NOMO-1 treated with dmso at 0.1 percent for 144 hours (cell line): ENCODE measurements around the gene PABPN1.
"Not testable (repeated sequence)": the region's sequence is repeated elsewhere in the genome, so short reads cannot be mapped to it uniquely, and the experiment has no call there.

Experiments used
- DNase-seq: peaks from one replicate; lab custom pipeline; 2025; ENCODE audit not compliant: unreplicated experiment; lab: John Stamatoyannopoulos, UW

PABPN1 gene

GRCh38 chr14:23301288-23301968, 19.8 kb upstream of the PABPN1 start:
- DNase-seq = peak; percentile 99

DNA sequence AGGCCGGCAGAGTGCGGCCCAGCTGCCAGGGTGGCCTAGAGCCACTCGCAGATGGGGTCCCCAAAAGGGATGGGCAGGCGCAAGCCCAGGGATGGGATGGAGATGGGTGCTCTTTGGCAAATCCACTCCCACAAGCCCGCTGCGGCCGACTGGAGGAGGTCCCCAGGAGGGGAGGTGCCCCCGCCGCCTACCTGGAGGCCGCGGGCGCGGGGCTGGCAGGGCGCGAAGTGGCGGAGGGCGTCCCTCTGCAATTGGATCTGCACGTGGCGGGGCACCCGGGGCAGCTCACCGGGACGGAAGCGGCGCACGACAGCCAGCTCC, 19.3 kb upstream of the PABPN1 start:
- no peak for DNase-seq

GRCh38 chr14:23302290-23303225, 18.7 kb upstream of the PABPN1 start, which contains the start of gene PPP1R3E:
Gene PPP1R3E, minus strand, starts transcription at chr14:23302859. Its CDS starts 283 bp downstream, at chr14:23302576.
- DNase-seq = no peak

DNA sequence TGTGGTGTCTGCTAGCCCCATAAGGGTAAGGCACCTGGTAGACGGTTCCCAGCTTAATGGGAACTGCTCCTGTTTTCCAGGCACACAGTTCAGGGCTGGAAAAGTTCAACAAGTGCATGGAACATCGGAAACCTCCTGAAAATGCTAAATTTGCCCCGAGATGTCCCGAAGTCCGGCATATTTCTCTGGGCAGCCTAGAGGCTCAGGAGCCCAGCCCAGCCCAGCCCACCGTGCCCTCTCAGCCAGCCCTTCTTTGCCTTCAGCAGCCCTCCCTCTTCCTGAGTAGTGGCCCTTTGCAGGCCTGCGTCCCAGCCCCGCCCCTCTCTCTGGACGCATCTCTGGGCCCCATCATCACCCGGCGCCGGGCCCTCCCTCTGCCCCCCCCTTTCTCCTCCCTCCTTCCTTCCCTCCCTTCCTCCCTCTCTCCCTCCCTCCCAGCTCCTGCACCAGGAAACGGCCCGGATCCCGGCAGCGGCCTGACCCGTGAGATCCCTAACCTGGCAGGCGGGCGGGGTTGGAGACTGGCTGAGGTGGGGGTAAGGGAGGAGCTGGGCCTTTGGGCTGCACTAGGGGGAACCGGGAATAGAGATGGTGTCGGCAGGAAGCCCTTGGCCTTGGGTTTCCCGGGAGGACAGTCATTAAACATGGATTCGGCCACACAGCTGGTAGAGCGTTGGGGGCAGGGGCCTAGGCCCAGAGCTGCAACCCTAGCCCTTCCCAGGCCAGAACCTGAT, 14.7 kb upstream of the PABPN1 start, which contains the start of gene BCL2L2:
Gene BCL2L2 (plus strand): TSS at position 422 of the 734 bp plus-strand sequence. CDS start 935 bp downstream, outside the sequence.
- DNase-seq = peak; percentile 68

DNA sequence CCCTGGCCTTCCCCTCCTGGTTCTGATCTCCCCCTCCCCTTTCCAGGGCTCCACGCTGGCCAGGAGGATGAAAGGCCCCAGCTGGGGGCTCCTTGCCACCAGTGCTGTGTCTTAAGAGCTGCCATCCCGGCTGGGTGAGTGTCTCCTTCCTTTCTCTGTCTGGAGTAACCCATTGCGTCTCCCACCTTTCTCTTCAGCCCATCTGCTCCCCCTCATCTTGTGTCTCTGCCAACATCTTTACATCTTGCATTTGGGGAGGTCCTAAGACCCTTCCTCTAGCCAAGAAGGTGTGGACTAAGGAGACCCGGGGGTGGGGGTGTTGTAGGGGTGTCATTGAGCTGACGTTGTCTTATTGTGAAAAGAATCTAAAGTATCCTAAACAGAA, 14.1 kb upstream of the PABPN1 start:
- DNase-seq = no peak

DNA sequence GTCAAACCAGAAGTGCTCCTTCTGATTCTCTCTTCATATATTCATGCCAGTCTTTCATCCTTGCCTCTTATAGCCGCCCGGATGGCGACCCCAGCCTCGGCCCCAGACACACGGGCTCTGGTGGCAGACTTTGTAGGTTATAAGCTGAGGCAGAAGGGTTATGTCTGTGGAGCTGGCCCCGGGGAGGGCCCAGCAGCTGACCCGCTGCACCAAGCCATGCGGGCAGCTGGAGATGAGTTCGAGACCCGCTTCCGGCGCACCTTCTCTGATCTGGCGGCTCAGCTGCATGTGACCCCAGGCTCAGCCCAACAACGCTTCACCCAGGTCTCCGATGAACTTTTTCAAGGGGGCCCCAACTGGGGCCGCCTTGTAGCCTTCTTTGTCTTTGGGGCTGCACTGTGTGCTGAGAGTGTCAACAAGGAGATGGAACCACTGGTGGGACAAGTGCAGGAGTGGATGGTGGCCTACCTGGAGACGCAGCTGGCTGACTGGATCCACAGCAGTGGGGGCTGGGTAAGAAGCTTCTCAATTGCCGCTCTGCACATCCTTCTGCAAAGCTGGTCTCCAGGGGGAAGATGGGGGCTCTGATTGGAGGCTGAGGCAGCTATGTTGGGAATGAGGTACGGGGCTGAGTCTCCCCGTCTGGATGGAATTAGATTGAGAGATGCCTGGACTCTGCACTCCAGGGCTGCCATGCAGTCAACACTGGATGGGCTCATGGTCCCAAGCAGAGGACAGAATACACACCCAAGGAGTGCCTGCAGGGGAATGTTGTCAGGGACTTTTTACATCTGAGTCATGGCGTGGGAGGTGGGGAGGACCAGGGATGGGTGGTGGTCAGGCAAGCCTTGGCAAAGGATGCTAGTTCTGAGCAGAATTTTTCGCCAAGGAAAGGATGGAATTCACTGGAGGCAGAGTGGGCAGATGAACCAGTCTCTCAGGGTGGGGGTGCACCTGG, 13.3 kb upstream of the PABPN1 start:
- DNase-seq = no peak

DNA sequence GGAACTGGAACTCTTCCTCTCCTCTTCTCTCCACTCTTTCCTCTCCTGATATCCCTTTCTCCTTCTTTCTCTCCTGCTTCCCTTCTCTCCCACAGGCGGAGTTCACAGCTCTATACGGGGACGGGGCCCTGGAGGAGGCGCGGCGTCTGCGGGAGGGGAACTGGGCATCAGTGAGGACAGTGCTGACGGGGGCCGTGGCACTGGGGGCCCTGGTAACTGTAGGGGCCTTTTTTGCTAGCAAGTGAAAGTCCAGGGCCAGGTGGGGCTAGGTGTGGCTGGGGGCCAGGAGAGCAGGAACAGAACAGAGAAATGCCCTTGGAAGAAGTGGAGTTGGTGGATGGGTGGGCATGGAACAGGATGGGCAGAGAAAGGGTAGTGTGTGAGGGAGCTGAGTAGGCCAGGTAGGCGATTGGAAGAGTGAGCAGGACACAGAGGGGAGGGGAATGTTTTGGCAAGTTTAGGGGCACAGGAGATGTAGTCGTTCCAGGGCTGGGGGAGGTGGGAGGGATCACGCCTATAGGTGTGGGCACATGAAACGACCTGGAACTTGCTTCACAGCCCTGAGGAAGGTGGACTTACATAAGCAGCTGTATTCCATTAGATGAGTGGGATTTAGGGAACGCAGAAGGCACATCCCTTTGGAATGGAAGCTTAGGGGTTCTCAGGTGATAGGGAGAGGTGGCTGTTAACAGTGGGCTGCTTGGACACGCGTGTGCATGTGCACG, 12.4 kb upstream of the PABPN1 start:
- no peak for DNase-seq

DNA sequence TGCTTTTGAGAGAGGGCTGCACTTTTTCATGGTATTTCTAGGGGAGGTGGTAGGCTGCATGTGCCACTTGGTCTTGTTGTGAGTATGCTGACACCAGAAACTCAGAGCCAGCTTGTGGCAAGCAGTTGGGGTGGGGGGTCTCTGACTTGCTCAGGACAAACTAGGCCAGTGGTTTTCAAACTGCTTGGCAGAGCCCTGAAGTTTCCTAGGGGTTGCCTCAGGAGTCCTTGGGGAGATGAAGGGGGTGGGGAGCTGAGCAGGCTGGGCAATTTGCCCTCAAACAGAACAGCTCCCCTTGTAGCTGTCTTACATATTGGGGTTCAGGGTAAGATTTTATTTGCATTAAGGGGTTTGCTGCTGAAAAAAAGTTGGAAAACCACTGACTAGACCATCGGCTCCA, 10.7 kb upstream of the PABPN1 start:
- no peak for DNase-seq

DNA sequence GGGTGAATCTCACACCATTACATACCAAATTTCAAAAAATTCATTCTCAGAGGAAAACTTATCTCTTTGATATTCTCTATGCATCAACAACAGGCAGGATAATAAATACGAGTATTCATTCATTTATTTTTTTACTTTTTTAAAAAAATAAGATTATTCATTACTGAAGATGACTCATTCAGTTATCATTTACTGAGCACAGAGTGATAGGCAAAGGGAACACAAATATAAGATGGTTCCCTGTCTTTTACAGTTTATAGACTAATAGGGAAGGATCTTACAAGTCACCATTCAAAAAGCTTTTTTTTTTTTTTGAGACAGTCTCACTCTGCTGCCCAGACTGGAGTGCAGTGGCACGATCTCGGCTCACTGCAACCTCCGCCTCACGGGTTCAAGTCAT, 5.0 kb upstream of the PABPN1 start:
- DNase-seq = no peak

- DNase-seq = no peak
These were observed 1.3 kb upstream of the PABPN1 start for GRCh38 chr14:23319746-23320583.

GRCh38 chr14:23321572-23322547, 603 bp downstream of the PABPN1 start:
- DNase-seq = peak; percentile 16

DNA sequence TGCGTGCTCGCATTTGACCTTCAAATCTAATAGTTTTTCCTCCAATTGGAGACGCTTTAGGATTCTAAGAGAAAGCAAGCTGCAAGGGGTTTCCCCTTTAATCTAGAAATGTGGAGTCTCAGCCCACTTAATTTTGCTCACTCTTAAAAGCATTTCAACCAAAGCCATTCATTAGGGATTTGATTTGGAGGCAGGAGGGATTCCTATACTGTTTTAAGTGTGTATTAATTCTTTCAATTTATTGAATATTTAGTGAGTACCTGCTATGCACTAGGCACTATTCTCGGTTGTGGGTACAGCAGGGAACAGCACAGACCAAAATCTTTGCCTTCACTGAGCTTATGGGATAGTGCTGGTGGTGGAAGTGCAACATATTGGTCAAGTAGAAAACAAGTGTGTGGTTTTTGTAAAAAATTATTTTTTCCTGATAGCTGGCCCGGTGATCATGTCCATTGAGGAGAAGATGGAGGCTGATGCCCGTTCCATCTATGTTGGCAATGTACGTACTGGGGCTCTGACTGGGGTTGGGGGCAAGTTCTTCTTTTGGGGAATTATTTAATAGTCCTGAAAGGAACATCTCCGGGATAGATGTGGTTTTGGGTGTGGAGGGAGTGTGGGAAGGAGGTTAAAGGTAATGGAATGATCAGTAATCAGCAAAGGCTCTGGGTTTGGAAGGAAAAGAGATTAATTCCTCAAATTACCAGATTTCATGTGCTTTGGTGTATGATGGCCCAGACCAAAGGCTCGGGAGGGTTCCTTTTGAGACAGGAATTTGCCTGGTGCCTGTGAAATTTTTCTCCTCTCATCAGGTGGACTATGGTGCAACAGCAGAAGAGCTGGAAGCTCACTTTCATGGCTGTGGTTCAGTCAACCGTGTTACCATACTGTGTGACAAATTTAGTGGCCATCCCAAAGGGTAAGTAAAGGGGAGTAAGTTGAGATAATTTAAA, 1.6 kb downstream of the PABPN1 start:
- DNase-seq = no peak

DNA sequence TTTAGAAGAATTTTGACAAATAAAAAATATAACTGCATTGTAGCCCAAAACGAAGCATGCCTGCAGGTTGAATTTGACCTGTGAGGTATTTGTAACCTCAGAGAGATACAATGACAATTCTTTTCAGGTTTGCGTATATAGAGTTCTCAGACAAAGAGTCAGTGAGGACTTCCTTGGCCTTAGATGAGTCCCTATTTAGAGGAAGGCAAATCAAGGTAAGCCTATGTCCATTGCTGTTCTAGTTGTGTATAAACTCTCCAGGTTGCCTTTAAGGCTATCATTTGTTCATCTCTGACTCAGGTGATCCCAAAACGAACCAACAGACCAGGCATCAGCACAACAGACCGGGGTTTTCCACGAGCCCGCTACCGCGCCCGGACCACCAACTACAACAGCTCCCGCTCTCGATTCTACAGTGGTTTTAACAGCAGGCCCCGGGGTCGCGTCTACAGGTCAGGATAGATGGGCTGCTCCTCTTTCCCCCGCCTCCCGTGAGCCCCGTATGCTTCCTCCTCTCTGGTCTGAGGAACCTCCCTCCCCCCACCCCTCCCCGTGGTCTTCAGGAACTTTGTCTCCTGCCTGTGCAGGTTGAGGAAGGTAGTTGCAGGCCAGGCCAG, 2.7 kb downstream of the PABPN1 start:
- no peak for DNase-seq

- no peak for DNase-seq
These were observed 3.2 kb downstream of the PABPN1 start for GRCh38 chr14:23324455-23324846.

DNA sequence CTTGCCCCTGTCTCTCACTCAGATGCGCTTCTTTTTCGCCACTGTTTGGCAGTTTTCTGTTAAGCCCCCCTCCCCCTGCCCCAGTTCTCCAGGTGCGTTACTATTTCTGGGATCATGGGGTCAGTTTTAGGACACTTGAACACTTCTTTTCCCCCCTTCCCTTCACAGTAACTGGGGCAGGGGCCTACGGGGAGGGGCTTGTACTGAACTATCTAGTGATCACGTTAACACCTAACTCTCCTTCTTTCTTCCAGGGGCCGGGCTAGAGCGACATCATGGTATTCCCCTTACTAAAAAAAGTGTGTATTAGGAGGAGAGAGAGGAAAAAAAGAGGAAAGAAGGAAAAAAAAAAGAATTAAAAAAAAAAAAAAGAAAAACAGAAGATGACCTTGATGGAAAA, 3.7 kb downstream of the PABPN1 start:
- DNase-seq = no peak

DNA sequence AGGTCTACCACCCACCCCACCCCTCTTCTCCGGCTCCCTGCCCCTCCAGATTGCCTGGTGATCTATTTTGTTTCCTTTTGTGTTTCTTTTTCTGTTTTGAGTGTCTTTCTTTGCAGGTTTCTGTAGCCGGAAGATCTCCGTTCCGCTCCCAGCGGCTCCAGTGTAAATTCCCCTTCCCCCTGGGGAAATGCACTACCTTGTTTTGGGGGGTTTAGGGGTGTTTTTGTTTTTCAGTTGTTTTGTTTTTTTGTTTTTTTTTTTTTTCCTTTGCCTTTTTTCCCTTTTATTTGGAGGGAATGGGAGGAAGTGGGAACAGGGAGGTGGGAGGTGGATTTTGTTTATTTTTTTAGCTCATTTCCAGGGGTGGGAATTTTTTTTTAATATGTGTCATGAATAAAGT, 4.5 kb downstream of the PABPN1 start:
- DNase-seq = not testable (repeated sequence)
